A673 (cell line): Measurements from ENCODE around the gene ADAMTS15. TPM values are rescaled to one million over a fixed set of nuclear protein-coding genes. Genes with fewer than 3 reads are reported as not detected.

Source experiments
- BruUV-seq: library from RNA; stranded (reverse); fragments of 400-500 nt; replicated peaks from 2 replicates; lab custom pipeline; 2021; lab: Mats Ljungman, UMichigan
- CTCF ChIA-PET: fragments of 300-600 bp; sonication (Branson Sonifier 250); formaldehyde crosslinking; loops from one replicate; lab custom pipeline; 2022; ENCODE audit warnings: antibody characterized with exemption; lab: Charles Lee
- POLR2A ChIA-PET: fragments of 300-600 bp; sonication (Branson Sonifier 250); formaldehyde crosslinking; loops from one replicate; lab custom pipeline; 2022; ENCODE audit warnings: antibody characterized with exemption; ENCODE audit not compliant: low non-redundant PET; lab: Charles Lee
- DNase-seq: peaks from one replicate; pipeline ENCODE4 v3.0.0-alpha.2; 2015; ENCODE audit warnings: low spot score
- H3K27ac ChIP-seq: fragments of 200-600 bp; sonication (generic); 2 replicates; pipeline ENCODE4 v1.5.1; 2016; ENCODE audit warnings: mixed run types, low read depth, mild to moderate bottlenecking, mixed read lengths, antibody characterized with exemption, low read length; ENCODE audit not compliant: poor library complexity, severe bottlenecking
- H3K27me3 ChIP-seq: fragments of 200-600 bp; sonication (generic); replicated peaks from 2 replicates; pipeline ENCODE4 v1.6.1; 2017; ENCODE audit warnings: mixed run types, low read depth, mild to moderate bottlenecking, mixed read lengths, antibody characterized with exemption, low read length; ENCODE audit not compliant: insufficient read depth, poor library complexity
- H3K36me3 ChIP-seq: fragments of 200-600 bp; sonication (generic); 2 replicates; pipeline ENCODE4 v1.6.1; 2016; ENCODE audit warnings: mixed run types, mild to moderate bottlenecking, mixed read lengths, antibody characterized with exemption, low read length; ENCODE audit not compliant: insufficient read depth, poor library complexity, severe bottlenecking
- H3K4me1 ChIP-seq: fragments of 200-600 bp; sonication (generic); 2 replicates; pipeline ENCODE4 v1.6.1; 2017; ENCODE audit warnings: mixed run types, mild to moderate bottlenecking, mixed read lengths, antibody characterized with exemption, low read length; ENCODE audit not compliant: insufficient read depth, poor library complexity, severe bottlenecking
- H3K4me3 ChIP-seq: fragments of 200-600 bp; sonication (generic); 2 replicates; pipeline ENCODE4 v1.5.1; 2016; ENCODE audit warnings: low read depth, mixed run types, mild to moderate bottlenecking, mixed read lengths, low read length; ENCODE audit not compliant: poor library complexity, severe bottlenecking
- H3K9me3 ChIP-seq: fragments of 200-600 bp; sonication (generic); 2 replicates; pipeline ENCODE4 v1.6.1; 2016; ENCODE audit warnings: mixed run types, low read depth, mild to moderate bottlenecking, mixed read lengths, antibody characterized with exemption, low read length; ENCODE audit not compliant: poor library complexity, severe bottlenecking
- EZH2 ChIP-seq: fragments of 200-600 bp; sonication (generic); IDR thresholded peaks from 2 replicates; pipeline ENCODE4 v1.6.1; 2017; ENCODE audit warnings: borderline replicate concordance, low read depth, mild to moderate bottlenecking, mixed read lengths, antibody characterized with exemption, low read length; ENCODE audit not compliant: poor library complexity, severe bottlenecking
- intact Hi-C: fragments of 100-400 bp; cut with micrococcal nuclease; formaldehyde crosslinking; loops from one replicate; pipeline ENCODE4 v1.10.0; 2022; ENCODE audit not compliant: unreplicated experiment
- total RNA-seq: library from RNA; stranded (reverse); gene quantifications from 2 replicates; pipeline ENCODE4 v1.2.3, GENCODE V29; 2021
- TF ChIP-seq, protein P1 (sequence below): fragments of 300-800, 200-600 bp; sonication (generic); conservative IDR thresholded peaks from 2 replicates; pipeline ENCODE4 v1.5.1; 2017; ENCODE audit warnings: low read depth, mild to moderate bottlenecking, antibody characterized with exemption, low read length, moderate library complexity, mixed read lengths

The ADAMTS15 gene
- total RNA-seq, 1 experiment from 2014 or later = 0.99 TPM

- Histone ChIP-seq H3K27me3 (no peaks in the 10 kb centered on the region), H3K4me3 (no peak overlapping the region), H3K9me3 (no peaks in the 10 kb centered on the region), H3K36me3 (no peaks in the 10 kb centered on the region), H3K4me1 (no peaks in the 10 kb centered on the region), H3K27ac (no peak overlapping the region)
- no peak for TF ChIP-seq EZH2
- TF ChIP-seq, protein P1, sequence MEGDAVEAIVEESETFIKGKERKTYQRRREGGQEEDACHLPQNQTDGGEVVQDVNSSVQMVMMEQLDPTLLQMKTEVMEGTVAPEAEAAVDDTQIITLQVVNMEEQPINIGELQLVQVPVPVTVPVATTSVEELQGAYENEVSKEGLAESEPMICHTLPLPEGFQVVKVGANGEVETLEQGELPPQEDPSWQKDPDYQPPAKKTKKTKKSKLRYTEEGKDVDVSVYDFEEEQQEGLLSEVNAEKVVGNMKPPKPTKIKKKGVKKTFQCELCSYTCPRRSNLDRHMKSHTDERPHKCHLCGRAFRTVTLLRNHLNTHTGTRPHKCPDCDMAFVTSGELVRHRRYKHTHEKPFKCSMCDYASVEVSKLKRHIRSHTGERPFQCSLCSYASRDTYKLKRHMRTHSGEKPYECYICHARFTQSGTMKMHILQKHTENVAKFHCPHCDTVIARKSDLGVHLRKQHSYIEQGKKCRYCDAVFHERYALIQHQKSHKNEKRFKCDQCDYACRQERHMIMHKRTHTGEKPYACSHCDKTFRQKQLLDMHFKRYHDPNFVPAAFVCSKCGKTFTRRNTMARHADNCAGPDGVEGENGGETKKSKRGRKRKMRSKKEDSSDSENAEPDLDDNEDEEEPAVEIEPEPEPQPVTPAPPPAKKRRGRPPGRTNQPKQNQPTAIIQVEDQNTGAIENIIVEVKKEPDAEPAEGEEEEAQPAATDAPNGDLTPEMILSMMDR = no peak
- ChIA-PET POLR2A (no interaction called here), CTCF (no interaction called here)
- intact Hi-C loops = no loop called here
- no peak for DNase-seq
- BruUV-seq = no TSS peak
Measured at GRCh38 chr11:130439160-130439519, 9.3 kb upstream of the ADAMTS15 start.

DNA sequence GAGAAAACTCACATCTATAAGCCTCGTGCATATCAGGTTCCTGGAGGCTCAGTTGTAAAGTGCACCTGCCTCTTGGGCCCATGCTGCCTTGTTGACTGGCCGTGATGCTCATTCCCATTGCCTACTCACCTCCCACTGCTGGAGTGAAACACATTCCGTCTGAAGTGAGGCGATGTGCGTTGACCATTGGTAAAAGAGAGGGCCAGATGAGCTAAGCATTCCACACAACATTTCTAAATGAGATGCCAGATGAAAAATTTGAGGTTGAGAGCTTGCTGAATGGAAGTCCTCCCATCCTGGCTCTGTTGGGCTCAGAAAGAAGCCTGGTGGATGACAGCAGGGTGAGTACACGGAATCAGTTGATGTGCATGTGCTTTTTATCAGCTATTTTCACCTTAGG, 8.6 kb upstream of the ADAMTS15 start:
- CTCF ChIA-PET = no interaction called here
- no peaks in the 10 kb centered on the region for H3K27me3 ChIP-seq

DNA sequence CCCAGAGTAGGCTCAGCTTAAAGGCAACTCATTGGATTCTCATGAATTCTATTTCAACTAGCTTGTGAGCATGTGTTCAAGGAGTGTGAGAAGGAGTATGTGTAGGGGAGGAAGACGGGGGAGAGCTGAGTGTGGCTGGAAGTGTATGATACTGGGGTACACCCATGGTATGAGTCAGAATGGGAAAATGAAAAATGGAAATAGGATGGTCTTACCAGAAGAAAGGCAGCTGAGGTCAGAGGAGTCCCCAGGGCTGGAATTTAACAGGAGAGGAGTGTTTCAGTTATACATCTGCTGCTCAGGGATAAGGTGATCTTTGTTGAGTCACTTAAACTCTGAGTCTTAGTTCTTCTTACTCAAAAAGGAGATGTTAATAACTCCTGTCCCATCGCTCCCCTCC, 6.7 kb upstream of the ADAMTS15 start:
- H3K27ac ChIP-seq = no peak overlapping the region
- intact Hi-C loops = no loop called here
- H3K4me3 ChIP-seq = no peak overlapping the region
- no peaks in the 10 kb centered on the region for H3K36me3 ChIP-seq
- TF ChIP-seq EZH2 = no peak
- TF ChIP-seq, protein P1 = no peak
- ChIA-PET CTCF (interaction anchor here (0.9 kb wide), 1 partner anchor 11 kb away, joined by 3 read pairs; no protein-coding TSS in a partner anchor), POLR2A (no interaction called here)
- H3K9me3 ChIP-seq = no peaks in the 10 kb centered on the region
- no peaks in the 10 kb centered on the region for H3K4me1 ChIP-seq
- BruUV-seq = no TSS peak
- H3K27me3 ChIP-seq = no peaks in the 10 kb centered on the region
- no peak for DNase-seq

More for the DNA sequence above, 8.6 kb upstream of the ADAMTS15 start:
- H3K9me3 ChIP-seq = no peaks in the 10 kb centered on the region
- no peaks in the 10 kb centered on the region for H3K4me1 ChIP-seq
- intact Hi-C loops = no loop called here
- no peaks in the 10 kb centered on the region for H3K36me3 ChIP-seq
- TF ChIP-seq, protein P1 = no peak
- TF ChIP-seq EZH2 = no peak
- H3K4me3 ChIP-seq = no peak overlapping the region
- no peak for DNase-seq
- H3K27ac ChIP-seq = no peak overlapping the region
- POLR2A ChIA-PET = no interaction called here
- no TSS peak for BruUV-seq
